Measurements from ENCODE around the gene RER1.

Gene RER1

DNA sequence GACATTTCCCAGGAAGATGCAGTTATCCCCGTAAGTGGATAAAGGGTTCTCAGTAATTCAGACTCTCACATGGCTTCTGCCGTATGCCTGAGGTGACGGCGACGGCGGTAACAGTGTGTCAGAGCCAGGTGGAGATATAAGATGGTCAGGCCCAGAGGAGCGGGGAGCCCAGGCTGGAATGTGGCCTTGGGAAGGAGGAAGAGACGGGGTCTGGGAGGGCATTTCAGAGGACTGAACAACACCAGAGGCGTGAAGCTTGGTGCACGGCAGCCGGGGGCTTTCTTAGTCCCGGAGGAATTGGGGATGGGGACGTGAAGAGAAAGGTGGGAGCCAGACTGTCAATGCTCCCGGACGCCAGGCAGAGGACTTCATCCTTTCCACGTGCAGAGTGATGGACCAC, 1.0 kb downstream of the RER1 start:
- DNase-seq: no peak

DNA sequence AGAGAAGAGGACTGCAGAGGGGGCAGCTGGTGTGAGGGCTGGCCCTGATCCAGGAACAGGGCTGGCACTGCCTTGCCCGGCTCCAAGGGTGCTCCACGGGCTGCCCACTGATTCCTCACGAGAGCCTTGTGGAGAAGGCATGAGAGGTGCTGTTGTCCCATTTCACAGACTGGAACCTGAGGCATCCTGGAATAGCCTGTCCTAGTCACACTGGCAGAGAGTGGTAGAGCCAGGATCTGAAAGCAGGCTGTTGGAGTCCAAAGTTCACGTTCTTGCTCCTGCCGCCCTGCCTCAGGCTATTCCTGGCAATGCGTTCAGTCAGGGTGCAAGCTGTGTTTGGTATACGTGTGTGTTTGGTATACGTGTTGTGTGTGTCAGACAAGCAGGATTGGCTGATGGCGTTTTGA, 1.8 kb downstream of the RER1 start:
- no peak for DNase-seq

DNA sequence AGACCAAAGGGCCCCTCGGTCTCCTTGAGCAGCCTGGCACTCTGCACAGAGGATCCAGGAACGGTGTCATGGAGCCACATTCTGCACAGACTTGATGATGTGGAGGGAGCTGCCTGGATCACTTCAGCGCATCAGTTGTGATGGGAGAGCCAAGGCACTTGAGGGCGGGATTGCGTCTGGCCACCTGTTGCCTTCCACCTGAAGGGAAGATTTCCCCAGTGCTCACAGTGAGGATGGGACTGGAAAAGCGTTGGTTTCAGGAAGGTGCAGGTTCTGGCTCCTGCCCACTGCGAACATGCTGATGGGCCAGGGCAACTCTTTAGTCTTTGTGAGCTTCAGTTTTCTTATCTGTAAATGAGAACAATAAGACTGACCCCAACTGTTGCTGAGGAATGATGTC, 2.6 kb downstream of the RER1 start:
- DNase-seq: no peak

DNA sequence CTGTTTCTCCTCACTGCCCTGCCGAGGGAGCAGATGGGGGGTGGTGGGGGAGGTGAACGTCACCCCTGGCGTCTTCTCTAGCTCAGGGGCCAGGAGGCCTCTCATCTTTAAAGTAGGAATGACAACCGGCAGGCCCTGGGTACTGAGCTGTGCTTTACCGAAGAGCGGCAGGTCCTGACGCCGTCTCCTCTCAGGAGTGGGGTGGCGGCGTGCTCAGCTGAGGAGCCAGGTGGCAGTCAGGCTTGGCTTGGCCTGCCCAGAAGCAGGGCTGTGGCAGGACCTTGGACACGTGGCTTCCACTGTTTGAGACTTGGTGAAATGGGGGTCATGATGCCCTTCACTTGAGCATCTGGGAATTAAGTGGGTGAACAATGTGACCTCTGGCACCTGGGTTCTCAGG, 3.1 kb downstream of the RER1 start:
- no peak for DNase-seq

DNA sequence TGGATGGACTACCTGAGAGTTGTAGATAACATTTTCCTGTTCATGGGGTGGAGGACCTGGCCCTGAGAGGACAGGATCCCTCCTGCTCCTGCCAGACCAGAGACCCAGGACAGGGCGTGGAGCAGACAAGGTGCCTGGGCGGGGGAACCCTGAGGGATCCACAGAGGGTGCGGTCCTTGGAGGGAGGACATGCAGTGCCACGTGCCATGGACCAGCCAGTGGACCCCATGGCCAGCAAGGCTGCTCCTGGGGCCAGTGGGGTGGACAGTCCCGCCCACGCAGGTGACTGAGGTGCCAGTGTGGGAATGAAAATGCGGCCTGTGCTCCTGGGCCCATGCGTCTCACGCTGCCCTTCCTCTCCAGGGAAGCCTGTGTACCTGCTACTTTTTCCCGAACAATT, 3.6 kb downstream of the RER1 start:
- no peak for DNase-seq

DNA sequence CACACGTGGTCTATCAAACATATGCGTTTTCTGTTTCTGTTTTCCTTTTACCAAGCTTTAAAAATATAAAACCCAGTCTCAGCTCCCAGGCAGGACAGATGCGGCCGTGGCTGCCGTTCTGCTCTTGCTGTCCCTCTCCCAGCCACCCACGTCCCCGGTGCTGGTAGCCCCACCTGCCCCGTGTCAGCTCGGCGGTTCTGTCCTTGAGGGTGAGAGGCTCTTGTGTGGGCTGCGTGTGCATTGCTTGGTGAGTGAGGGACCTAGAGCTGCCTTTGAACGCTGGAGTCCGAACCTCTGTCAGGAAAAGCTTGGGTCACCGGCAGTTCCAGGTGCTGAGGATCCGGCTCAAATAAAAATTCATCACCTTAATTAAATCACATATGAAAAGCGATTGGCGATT, 4.4 kb downstream of the RER1 start:
- DNase-seq: no peak

DNA sequence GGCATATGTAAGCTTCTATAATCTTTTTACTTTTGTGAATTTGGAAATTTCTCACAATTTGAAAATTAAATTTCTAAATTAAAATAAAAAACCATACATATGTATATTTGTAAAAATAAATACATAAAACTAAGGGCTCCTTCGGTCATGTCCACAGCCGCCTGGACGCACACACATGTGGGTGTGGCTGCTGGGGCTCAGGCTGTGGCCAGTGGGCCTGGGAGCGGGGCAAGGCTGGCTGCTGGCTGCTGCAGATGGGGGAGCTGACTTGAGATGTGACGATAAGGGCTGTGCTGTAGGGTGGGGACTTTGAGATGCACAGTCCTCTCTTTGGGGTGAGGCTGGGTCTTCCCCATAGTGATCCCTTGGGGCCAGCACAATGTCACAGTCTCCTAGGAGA, 4.8 kb downstream of the RER1 start:
- DNase-seq: no peak

DNA sequence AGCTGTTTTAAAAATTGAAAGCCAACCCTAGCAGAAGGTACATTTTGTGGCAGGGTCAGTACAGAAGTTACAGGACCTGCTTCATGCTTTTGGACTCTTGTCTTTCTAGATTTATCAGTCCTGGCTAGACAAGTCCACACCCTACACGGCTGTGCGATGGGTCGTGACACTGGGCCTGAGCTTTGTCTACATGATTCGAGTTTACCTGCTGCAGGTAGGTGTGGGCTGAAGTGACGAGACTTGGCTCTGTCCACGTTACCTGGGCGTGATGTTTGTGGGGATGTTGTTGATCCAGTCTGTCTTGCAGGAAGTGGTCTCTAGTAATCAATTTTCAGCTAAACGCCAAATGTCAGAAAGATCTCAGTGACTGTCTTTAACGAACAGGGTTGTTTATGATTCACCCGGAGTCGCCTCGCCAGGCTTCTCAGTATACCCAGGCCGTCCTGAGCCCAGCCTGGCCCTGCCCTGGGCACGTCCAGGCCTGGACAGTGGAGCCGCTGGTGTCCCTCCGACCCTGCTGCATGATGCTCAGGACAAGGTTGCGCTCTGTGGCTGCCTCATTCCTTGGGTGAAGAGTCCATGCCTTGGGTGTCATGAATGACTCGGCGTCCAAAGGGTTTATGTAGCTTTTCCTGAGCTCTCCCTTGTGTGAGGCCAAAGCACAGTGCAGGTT, 5.5 kb downstream of the RER1 start:
- no peak for DNase-seq

DNA sequence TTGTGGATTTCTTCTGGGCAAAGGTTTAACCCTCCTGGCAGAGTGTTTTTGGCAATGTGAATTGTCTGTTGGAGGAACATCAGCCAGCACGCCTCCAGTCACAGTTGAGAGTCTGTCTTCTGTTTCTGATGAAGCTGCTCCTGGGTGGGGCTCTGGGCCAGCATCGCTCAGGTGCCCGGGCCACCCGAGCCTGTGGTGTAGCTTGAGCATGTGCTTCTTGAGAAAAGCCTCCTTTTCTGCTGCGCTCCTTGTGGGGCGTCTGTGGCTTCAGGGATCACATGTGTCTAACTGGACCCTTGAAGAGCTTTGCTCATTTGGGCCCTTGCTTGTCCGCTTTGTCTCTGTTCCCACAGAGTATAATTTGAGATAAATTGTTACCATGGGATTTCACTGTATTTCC, 7.2 kb downstream of the RER1 start:
- no peak for DNase-seq

DNA sequence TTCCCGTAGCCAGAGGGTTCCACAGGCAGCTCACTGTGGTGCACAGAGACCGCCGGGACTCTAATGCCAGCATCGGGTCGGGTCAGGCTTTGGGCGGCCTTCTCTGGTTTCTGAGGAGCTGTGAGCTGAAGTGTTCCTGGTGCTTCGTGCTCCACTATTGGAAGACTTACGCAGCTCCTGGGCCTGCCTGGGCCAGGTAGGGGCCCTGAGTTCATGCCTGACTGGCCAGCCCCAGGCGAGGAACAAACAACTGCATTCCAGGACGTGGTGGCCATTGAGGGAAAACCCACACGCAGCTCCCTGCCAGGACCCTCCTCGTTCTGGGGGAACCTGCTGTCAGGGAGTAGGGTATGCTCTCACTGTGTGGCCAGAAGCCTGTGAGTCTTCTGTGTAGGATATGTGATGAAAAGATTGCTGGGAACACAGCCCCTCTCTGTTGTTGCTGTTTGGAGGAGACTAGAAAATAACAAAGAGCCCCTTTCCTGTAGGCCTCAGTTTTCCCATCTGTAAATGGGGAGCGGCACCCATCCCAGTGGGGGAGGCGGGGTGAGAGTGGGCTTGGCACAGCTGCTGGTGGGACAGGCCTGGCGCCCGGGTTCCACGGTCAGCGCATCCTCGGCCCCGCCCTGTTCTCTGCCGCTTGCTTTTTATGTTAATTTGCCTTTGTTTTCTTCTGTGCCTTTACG, 8.4 kb downstream of the RER1 start:
- no peak for DNase-seq

DNA sequence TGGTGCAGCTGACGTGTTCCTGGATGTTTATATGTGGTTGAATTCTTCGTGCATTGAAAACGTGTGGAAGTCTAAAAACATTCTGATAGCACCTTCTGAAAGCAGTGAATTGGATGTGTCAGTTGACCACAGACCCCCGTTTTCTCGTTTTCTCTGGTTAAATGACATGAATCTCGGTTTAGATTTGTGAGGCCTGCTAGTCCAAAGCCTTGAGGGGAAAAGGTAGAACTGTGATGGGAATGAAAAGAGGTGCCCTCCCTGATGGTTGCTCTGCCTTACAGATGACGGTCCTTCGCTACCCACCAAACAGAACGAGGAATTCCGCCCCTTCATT, 8.9 kb downstream of the RER1 start:
- DNase-seq: no peak

DNA sequence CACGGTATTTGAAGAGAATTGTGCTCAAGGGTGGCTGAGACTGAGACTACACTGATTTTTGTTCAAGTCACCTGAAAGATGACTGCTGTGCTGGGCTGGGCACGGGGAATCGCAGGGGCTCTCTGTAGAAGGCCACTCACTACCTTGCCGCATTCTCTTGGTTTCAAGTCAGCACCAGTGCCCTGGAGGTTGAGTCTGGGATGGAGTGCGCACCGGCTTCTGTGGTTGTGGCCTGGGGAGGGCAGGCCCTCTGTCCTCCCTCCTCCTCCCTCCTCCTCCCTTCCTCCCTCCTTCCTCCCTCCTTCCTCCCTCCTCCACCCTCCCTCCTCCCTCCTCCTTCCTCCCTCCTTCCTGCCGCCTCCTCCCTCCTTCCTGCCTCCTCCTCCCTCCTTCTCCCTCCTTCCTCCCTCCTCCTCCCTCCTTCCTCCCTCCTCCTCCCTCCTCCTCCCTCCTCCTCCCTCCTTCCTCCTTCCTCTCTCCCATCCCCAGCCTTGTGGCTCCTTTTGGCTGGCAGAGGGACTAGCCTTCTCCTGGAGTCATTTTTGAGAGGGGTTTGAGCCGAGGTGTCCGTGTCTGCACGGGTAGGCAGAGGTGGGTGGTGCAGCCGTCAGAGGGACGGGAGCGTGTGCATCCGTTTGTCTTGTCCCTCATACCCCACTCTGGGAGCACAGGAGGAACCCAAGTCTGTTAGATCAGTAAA, 9.5 kb downstream of the RER1 start:
- DNase-seq: no peak

DNA sequence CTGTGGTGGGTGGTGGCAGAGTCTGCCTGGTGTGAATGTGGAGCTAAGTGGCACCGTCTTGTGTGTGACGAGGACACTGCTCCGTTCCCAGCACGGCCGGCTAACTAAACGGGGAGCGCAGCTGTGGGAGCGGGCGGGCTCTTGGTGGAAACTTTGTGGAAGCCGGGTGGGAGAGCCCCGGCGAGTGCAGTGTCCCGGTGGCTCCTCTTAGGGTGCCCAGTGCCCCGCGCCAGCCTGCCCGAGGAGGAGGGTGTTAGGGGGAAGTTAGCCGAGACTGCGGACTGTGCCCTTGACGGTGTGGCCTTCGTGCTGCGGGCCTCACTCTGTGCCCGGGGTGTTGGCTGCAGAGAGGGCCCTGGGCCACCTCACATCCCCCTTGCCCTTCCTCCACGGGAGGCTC, 10.8 kb downstream of the RER1 start:
- DNase-seq: no peak

DNA sequence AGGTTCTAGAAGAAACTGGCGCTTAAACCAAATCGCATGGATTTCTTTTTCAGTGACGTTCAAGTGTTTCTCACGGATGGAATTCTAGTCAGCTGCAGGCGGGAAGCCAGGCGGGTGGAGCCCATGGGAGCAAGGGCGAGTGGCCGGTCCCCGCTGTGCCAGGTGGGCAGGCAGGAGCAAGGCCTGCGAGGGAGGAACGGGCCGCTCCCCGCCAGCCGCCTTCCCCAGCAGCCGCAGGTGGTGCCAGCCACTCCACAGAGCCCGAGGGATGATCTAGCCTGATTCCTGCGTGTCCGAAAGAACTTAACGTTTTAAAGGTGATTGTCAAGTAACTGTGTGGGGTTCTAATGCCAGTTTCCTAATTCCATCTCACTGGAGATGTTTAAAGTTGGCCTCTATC, 11.6 kb downstream of the RER1 start:
- DNase-seq: no peak

DNA sequence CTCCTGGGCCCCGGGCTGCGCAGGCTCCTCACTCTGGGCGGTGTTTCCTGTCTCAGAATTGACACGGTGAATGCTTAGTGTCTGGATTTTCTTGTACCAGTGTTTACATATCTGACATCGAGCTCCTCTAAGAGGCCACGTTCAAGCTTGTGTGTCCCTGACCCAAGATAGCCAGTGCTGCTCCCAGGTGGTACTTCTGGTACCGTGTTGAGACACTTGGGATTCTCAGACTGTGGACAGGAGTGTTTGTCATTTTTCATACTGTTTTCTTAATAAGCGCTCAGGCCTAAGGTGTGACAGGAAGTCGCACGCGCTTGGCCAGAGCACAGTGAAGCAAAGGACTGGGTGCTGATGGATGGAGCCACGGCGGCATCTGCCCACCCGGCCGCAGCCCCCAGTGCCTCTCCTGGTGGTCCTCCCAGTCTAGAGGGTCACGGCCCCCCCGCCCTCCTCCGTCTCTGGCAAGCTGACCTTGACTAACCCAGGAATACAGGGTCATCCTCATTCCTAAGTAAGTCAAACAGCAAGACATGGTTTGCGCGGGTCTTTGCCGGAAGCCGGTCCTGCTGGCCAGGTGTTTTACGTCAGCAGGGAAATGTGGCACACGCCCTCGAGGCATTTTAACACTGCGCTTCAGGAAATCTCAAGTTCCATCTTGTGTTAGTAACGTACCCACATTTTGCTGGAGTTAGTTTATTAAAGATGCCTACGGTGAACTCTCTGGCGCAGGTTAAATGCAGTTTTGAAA, 12.7 kb downstream of the RER1 start:
- DNase-seq: no peak

DNA sequence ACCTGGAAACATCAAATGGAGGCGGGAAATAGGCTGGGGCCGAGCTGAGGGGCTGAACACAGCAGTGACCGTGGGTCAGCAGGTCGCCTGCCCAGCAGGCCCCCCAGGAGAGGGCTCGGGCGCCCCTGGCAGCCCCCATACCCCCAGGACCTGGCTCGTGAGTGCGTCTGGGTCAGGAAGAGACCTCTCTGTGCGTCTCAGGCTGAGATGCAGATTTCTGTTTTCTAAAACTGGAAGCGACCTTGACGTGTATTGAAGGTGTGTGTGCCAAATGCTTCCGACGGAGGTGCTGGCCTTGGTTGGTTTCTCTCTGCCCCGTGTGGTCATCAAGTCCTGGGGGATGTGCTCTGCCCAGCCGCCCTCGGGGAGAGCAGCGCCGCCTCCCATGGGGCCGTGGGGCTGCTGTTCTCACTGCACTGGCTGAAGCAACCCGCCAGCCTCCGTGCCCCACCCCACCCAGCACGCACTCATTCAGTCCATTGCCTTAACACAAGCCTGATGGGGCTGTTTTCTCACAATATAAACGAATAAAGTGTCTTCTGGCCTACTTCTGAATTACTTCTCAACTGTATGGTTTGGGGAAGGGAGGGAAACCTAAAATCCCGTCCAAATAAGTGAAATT, 13.4 kb downstream of the RER1 start:
- DNase-seq: no peak

DNA sequence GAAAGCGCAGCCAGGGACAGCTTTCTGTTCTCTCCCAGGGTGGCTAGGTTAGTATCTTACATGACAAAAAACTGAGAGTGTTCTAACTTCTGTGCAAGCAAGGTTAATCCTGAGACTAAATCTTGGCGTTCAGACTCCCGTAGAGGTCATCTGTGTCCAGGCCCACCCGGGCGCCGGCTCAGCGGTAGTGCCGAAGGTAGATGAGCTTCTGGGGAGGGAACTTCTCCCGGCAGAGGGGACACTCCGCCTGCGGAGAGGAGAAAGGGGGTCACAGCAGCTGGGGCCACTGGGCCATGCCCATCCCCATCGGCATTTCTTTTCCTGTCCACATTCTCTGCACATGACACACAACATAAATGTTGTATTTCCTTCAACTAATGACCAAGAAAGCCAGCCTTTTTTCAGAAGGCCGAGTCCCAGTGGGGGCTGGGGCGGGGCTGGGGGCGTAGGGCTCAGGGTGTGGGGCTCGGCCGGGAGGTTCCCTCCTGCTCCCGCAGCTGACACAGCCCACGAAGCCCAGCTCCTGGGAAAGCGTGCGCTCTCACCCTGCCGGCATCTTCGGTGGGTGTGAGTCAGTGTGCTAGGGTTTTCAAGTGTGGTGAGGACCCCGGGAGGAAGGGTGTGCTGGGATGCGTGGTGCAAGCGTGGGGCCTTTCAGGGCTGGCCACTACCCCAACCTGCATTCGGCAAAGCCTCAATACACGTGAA, 14.1 kb downstream of the RER1 start:
- no peak for DNase-seq

DNA sequence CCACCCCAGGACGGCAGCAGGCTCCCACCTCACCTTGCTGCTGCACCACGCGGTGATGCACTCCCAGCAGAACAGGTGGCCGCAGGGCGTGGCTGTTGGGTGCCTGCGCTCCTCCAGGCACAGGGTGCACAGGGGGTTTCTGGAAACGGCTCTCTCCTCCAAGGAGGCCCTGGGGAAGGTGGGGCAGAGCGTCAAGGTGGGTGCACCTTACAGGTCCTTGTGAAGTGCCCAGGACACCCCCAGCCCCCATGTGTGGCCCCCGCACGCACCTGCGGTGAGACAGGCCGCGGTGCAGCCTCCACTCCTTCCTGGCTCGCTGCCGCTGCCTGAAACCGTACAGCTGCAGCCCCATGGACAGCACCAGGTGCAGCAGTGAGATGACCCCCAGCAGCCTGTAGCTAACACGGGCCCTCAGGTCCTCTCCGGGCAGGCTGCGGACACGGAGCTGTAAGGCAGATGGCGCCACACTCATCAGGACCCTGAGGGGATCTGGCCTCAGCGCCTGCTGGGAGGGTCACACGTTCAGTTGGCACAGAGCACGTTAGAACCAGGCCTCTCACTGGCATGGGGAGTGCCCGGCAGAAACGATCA, 14.9 kb downstream of the RER1 start:
- DNase-seq: no peak

DNA sequence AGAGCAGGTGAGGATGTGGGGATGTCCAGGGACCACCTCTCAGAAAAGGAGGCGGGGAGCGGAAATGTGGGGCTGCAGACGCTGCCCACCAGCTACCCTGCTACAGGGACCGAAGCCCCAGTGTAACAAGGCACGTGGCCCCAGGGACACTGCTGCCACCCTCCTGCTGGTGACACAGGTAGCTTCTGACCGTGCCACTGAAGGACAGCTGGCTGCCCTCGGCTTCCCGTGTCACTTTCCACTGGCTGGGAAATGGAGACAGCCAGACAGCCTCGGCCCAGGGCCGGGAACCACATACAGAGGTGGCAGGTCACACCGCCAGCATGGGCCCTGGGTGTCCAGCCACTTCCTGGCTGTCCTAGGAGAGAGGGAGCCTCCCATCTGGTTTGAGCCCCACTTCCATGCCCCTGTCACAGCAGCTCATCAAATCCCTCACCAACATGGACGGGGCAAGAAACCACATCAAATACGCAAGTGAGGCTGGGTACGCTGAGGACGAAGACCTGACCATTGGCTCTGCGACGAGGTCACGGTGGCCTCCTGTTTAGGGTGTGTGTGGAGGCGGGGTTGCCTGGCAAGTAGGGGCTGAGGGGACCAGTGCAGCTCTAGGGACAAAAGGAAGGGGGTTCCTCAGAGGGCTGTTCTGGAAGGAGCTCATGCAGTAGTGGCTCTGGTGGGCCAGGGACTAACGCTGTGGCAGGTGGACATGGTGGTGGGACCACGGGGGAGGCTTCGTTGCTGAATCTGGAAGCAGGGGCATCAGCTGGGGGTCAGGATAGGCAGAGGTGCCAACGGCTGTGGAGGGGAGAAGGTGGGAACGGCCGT, 15.7 kb downstream of the RER1 start:
- DNase-seq: no peak

DNA sequence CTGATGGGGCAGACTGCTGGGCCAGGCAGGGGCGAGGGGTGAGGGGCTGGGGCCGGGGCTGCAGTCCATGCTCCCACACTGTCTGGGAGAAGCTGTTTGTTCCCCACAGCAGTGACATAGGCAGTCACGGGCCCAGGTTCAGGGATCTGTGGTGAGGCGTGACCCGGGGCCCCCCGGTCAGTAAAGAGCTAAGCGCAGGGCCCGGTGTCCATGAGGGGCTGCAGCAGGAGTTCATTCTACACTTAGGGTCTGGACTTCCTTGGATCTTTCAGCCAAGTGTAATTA, 16.3 kb downstream of the RER1 start:
- no peak for DNase-seq

DNA sequence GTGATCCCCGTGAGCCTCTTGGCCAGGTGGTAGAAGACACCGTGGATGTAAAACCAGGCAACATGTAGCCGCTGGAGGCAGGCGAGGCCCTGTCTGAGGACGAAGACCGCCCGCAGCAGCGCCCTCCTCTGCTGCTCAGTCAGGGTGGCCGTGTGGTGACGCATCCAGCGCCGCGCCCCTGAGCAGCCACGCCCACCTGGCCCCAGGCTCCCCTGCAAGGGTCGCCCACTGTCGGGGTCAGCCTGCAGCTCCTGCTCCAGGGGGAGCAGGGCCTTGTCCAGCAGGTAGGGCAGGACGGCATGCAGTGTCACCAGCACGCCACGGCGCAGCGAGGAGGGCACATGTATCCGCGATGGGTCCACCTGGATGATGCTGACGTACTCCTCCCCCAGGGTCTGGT, 16.8 kb downstream of the RER1 start:
- no peak for DNase-seq

DNA sequence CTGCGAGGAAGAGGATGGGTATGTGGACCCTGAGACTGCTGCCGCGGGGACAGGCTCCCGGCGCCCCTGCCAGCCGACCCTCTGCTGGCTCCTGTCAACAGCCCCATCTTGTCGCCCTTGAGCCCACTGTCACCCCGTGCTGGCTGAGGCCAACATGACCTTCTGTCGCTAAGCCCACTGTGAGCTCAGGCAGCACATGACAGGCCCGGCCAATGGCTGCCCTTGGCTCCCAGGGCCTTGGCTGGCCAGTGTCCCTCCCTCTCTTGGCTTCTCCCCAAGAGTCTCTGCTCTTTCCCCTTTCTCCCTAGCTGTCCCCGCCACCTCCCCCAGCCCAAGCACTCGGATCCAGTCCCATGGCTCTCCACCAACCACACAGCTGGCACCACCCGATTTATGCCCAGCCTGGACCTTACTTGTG, 17.2 kb downstream of the RER1 start:
- DNase-seq: no peak

All from activated CD4-positive, alpha-beta T cell treated with anti-CD3 and anti-CD28 coated beads, Interleukin-2, Interleukin-6, amounts not matched to agents 100 ng/mL and 50 ng/mL, durations not matched to agents 16 hours and 8 hours (primary cell).